ENCODE data around the gene SLC4A5.
"Not testable (repeated sequence)": the region's sequence is repeated elsewhere in the genome, so short reads cannot be mapped to it uniquely, and the experiment has no call there.

The SLC4A5 gene

GRCh38 chr2:74221091-74221490 lies 122.1 kb downstream of the SLC4A5 start:
- H3K4me3 ChIP-seq (ENCODE audit: control insufficient read depth, low read depth, low read length): no peak overlapping the region
- peak; percentile 14 for DNase-seq (ENCODE audit: low read depth)
- TF ChIP-seq CTCF (conservative IDR thresholded peaks at IDR 0.05; ENCODE audit: control insufficient read depth, insufficient read depth, low read depth, low read length): no peak

GRCh38 chr2:74219846-74220486 lies 123.2 kb downstream of the SLC4A5 start:
- no peak overlapping the region for H3K4me3 ChIP-seq (ENCODE audit: control insufficient read depth, low read depth, low read length)
- DNase-seq (ENCODE audit: low read depth): no peak
- TF ChIP-seq CTCF (conservative IDR thresholded peaks at IDR 0.05; ENCODE audit: control insufficient read depth, insufficient read depth, low read depth, low read length): no peak

GRCh38 chr2:74216642-74217041 lies 126.6 kb downstream of the SLC4A5 start:
- DNase-seq (ENCODE audit: low read depth): no peak
- no peak overlapping the region for H3K4me3 ChIP-seq (ENCODE audit: control insufficient read depth, low read depth, low read length)
- no peak for TF ChIP-seq CTCF (conservative IDR thresholded peaks at IDR 0.05; ENCODE audit: control insufficient read depth, insufficient read depth, low read depth, low read length)

- DNase-seq (ENCODE audit: low read depth); H3K4me3 ChIP-seq (ENCODE audit: control insufficient read depth, low read depth, low read length): not testable (repeated sequence)
These were observed 127.4 kb downstream of the SLC4A5 start for GRCh38 chr2:74215771-74216170.

GRCh38 chr2:74212702-74213410 lies 130.4 kb downstream of the SLC4A5 start:
- DNase-seq (ENCODE audit: low read depth): no peak
- no peak for TF ChIP-seq CTCF (conservative IDR thresholded peaks at IDR 0.05; ENCODE audit: control insufficient read depth, insufficient read depth, low read depth, low read length)

GRCh38 chr2:74206180-74206688 lies 137.0 kb downstream of the SLC4A5 start:
- DNase-seq (ENCODE audit: low read depth): peak; percentile 93
- no peak overlapping the region for H3K4me3 ChIP-seq (ENCODE audit: control insufficient read depth, low read depth, low read length)
- TF ChIP-seq CTCF (conservative IDR thresholded peaks at IDR 0.05; ENCODE audit: control insufficient read depth, insufficient read depth, low read depth, low read length): no peak

More at GRCh38 chr2:74212702-74213410, 130.4 kb downstream of the SLC4A5 start:
- H3K4me3 ChIP-seq (ENCODE audit: control insufficient read depth, low read depth, low read length): no peak overlapping the region

- no peak for TF ChIP-seq CTCF (conservative IDR thresholded peaks at IDR 0.05; ENCODE audit: control insufficient read depth, insufficient read depth, low read depth, low read length)
- no peak overlapping the region for H3K4me3 ChIP-seq (ENCODE audit: control insufficient read depth, low read depth, low read length)
- no peak for DNase-seq (ENCODE audit: low read depth)
These were observed 137.6 kb downstream of the SLC4A5 start for GRCh38 chr2:74205596-74205995.
